HepG2 (cell line): ENCODE data around the gene MSI2. TPM values are rescaled to one million over a fixed set of nuclear protein-coding genes. Genes with fewer than 3 reads are reported as not detected.
A peak's percentile ranks its signal among the peaks of the same experiment; 100 is the strongest.

Experiments used
- CEBPG ChIP-seq: IDR thresholded peaks from 2 replicates; pipeline ENCODE4 v1.6.1; 2016
- CEBPZ ChIP-seq: IDR thresholded peaks from 2 replicates; pipeline ENCODE4 v1.6.1; 2012; ENCODE audit warnings: low read length, improper control_type of control experiment
- HNRNPUL1 ChIP-seq: fragments of 200-400 bp; formaldehyde crosslinking; IDR thresholded peaks from 2 replicates; pipeline ENCODE4 v1.6.1; 2017; ENCODE audit warnings: low read depth, mild to moderate bottlenecking, low read length, moderate library complexity
- KAT7 ChIP-seq: IDR thresholded peaks from 2 replicates; pipeline ENCODE4 v1.6.1; 2018; ENCODE audit warnings: borderline replicate concordance, missing compliant biosample characterization
- MXD3 ChIP-seq: IDR thresholded peaks from 2 replicates; pipeline ENCODE4 v1.6.1; 2016; ENCODE audit warnings: mild to moderate bottlenecking, missing biosample characterization, missing genetic modification reagents
- NFE2L1 ChIP-seq: sonication (generic); formaldehyde crosslinking; IDR thresholded peaks from 2 replicates; pipeline ENCODE4 v1.4.0; 2020; ENCODE audit warnings: missing genetic modification reagents, mild to moderate bottlenecking, borderline replicate concordance
- NR3C1 ChIP-seq: sonication (generic); formaldehyde crosslinking; IDR thresholded peaks from 2 replicates; pipeline ENCODE4 v1.4.0; 2020; ENCODE audit warnings: missing genetic modification reagents
- PCBP2 ChIP-seq: fragments of 200-400 bp; formaldehyde crosslinking; optimal IDR thresholded peaks from 2 replicates; pipeline ENCODE3; 2018; ENCODE audit warnings: low read length, low read depth; ENCODE audit not compliant: poor library complexity, severe bottlenecking
- POLR2A ChIP-seq, 2 experiments: IDR thresholded peaks; 2 replicates each; pipeline ENCODE4 v1.6.1; 2011; ENCODE audit warnings: low read depth in 2 of 2, low read length in 2 of 2, mild to moderate bottlenecking in 1 of 2, moderate library complexity in 1 of 2; ENCODE audit not compliant: insufficient read depth in 1 of 2
- RFX5 ChIP-seq: IDR thresholded peaks from 2 replicates; pipeline ENCODE4 v1.6.1; 2011; ENCODE audit warnings: low read depth, low read length, improper control_type of control experiment
- SMAD1 ChIP-seq: sonication (generic); formaldehyde crosslinking; IDR thresholded peaks from 2 replicates; pipeline ENCODE4 v1.4.0; 2020; ENCODE audit warnings: missing genetic modification reagents, low read depth, mild to moderate bottlenecking, borderline replicate concordance
- SNAPC5 ChIP-seq: sonication (generic); formaldehyde crosslinking; IDR thresholded peaks from 2 replicates; pipeline ENCODE4 v1.8.1; 2023; ENCODE audit warnings: mild to moderate bottlenecking, missing genetic modification reagents, borderline replicate concordance
- THRA ChIP-seq: sonication (generic); formaldehyde crosslinking; IDR thresholded peaks from 2 replicates; pipeline ENCODE4 v1.4.0; 2020; ENCODE audit warnings: missing genetic modification reagents, borderline replicate concordance
- ZBTB33 ChIP-seq: sonication (generic); formaldehyde crosslinking; IDR thresholded peaks from 2 replicates; pipeline ENCODE4 v1.4.0; 2020; ENCODE audit warnings: missing genetic modification reagents
- ZHX1 ChIP-seq: sonication (generic); formaldehyde crosslinking; IDR thresholded peaks from 2 replicates; pipeline ENCODE4 v1.8.1; 2022; ENCODE audit warnings: low read depth, mild to moderate bottlenecking, missing genetic modification reagents
- ZNF124 ChIP-seq: sonication (generic); formaldehyde crosslinking; IDR thresholded peaks from 2 replicates; pipeline ENCODE4 v1.4.0; 2020; ENCODE audit warnings: missing genetic modification reagents
- ZNF33B ChIP-seq: sonication (generic); formaldehyde crosslinking; IDR thresholded peaks from 2 replicates; pipeline ENCODE4 v1.5.1; 2020; ENCODE audit warnings: mild to moderate bottlenecking, missing genetic modification reagents
- ZNF619 ChIP-seq: sonication (generic); formaldehyde crosslinking; IDR thresholded peaks from 2 replicates; pipeline ENCODE4 v1.4.0; 2020; ENCODE audit warnings: mild to moderate bottlenecking, missing genetic modification reagents
- ZNF839 ChIP-seq: sonication (generic); formaldehyde crosslinking; IDR thresholded peaks from 2 replicates; pipeline ENCODE4 v1.4.0; 2020; ENCODE audit warnings: missing genetic modification reagents, mild to moderate bottlenecking, borderline replicate concordance
- polyA plus RNA-seq, 8 experiments: library from polyadenylated mRNA; depleted of rRNA in 3 of 8; stranded (reverse) in 7 of 8; unstranded in 1 of 8; fragments of >200 nt; fragmentation: Illumina TruSeq in 4 of 8; extraction: Trizol in 4 of 8; gene quantifications; 2 replicates each; pipeline versions ENCODE4 v1.2.1 to v1.2.3, GENCODE V29; 2011 to 2016; ENCODE audit warnings: low read depth in 4 of 8, missing spikeins in 1 of 8, mixed read lengths in 1 of 8; ENCODE audit not compliant: insufficient read depth in 1 of 8
- total RNA-seq, 5 experiments: library from RNA; depleted of rRNA; stranded (reverse); fragments of >200 nt; fragmentation: Illumina TruSeq; extraction: Trizol; gene quantifications; 2 replicates each; pipeline ENCODE4 v1.2.3, GENCODE V29; 2016; ENCODE audit warnings: low read depth in 1 of 5

The MSI2 gene
- total and polyA plus RNA-seq, 2 of the 13 experiments (the other 11 are each of a cell fraction or from before 2014, with no cell fraction given): 77.5 to 78.4 TPM

GRCh38 chr17:57577751-57578607 lies 321.7 kb downstream of the MSI2 start (continued):
- TF ChIP-seq ZHX1 (CRISPR knock-in tag) (peak; percentile 73; the same call in 1 of the 2 replicates), MXD3 (CRISPR knock-in tag) (no peak), POLR2A (IDR thresholded peaks at IDR 0.05; ENCODE audit: insufficient read depth in 1 of 2, low read depth in 2 of 2, low read length in 2 of 2) (0 out of 4 replicates have a peak, but pooled peaks of 1 of the 2 experiments have one; percentile 13), SNAPC5 (CRISPR knock-in tag) (no peak), ZBTB33 (CRISPR knock-in tag) (peak; percentile 46; the same call in 1 of the 2 replicates), NFE2L1 (no peak), ZNF619 (CRISPR knock-in tag) (no peak; the same call in 1 of the 2 replicates), THRA (CRISPR knock-in tag) (peak; percentile 81), ZNF124 (CRISPR knock-in tag) (peak; percentile 92), CEBPZ (no peak), ZNF839 (CRISPR knock-in tag) (no peak), PCBP2 (no peak), ZNF33B (CRISPR knock-in tag) (no peak), HNRNPUL1 (no peak), SMAD1 (no peak), KAT7 (CRISPR knock-in tag) (0 out of 2 replicates have a peak, but pooled peaks have one; percentile 51), CEBPG (CRISPR knock-in tag) (peak; percentile 98), NR3C1 (CRISPR knock-in tag) (no peak), RFX5 (no peak)
